Measurements from ENCODE around the gene CRADD.
"Not testable (repeated sequence)": the region's sequence is repeated elsewhere in the genome, so short reads cannot be mapped to it uniquely, and the experiment has no call there.

CRADD gene

GRCh38 chr12:93788853-93789252 lies 111.7 kb downstream of the CRADD start:
- FAIRE-seq: no peak

GRCh38 chr12:93789767-93790166 lies 112.6 kb downstream of the CRADD start:
- no peak for FAIRE-seq

GRCh38 chr12:93790472-93791152 lies 113.4 kb downstream of the CRADD start:
- FAIRE-seq: no peak

GRCh38 chr12:93793007-93793406 lies 115.8 kb downstream of the CRADD start:
- no peak for FAIRE-seq

- FAIRE-seq: no peak
These were observed 116.8 kb downstream of the CRADD start for GRCh38 chr12:93793983-93794382.

- FAIRE-seq: no peak
These were observed 117.6 kb downstream of the CRADD start for GRCh38 chr12:93794738-93795137.

GRCh38 chr12:93795352-93795751 lies 118.2 kb downstream of the CRADD start:
- FAIRE-seq: no peak

GRCh38 chr12:93796729-93797128 lies 119.6 kb downstream of the CRADD start:
- no peak for FAIRE-seq

GRCh38 chr12:93798279-93799151 lies 121.3 kb downstream of the CRADD start:
- FAIRE-seq: no peak

- not testable (repeated sequence) for FAIRE-seq
These were observed 124.5 kb downstream of the CRADD start for GRCh38 chr12:93801666-93802065.

- FAIRE-seq: no peak
These were observed 125.1 kb downstream of the CRADD start for GRCh38 chr12:93802293-93802692.

- FAIRE-seq: no peak
These were observed 125.7 kb downstream of the CRADD start for GRCh38 chr12:93802698-93803423.

GRCh38 chr12:93803424-93803807 lies 126.2 kb downstream of the CRADD start:
- FAIRE-seq: no peak

GRCh38 chr12:93804392-93805179 lies 127.4 kb downstream of the CRADD start:
- no peak for FAIRE-seq

GRCh38 chr12:93805736-93806141 lies 128.6 kb downstream of the CRADD start:
- FAIRE-seq: no peak

- FAIRE-seq: no peak
These were observed 130.2 kb downstream of the CRADD start for GRCh38 chr12:93807354-93807753.

- no peak for FAIRE-seq
These were observed 131.2 kb downstream of the CRADD start for GRCh38 chr12:93808169-93808899.

GRCh38 chr12:93812626-93813025 lies 135.5 kb downstream of the CRADD start:
- FAIRE-seq: no peak

GRCh38 chr12:93813186-93813585 lies 136.0 kb downstream of the CRADD start:
- no peak for FAIRE-seq

- FAIRE-seq: no peak
These were observed 137.0 kb downstream of the CRADD start for GRCh38 chr12:93813972-93814821.

- no peak for FAIRE-seq
These were observed 141.4 kb downstream of the CRADD start for GRCh38 chr12:93818488-93819049.

Measured in endometrium (tissue), 2 donors.